ENCODE data around the gene LMAN2.

The LMAN2 gene

GRCh38 chr5:177306674-177307543 is 44.6 kb downstream of the LMAN2 start:
- peak; percentile 8 for DNase-seq (ENCODE audit: low spot score)

GRCh38 chr5:177306103-177306640 is 45.3 kb downstream of the LMAN2 start:
- DNase-seq (ENCODE audit: low spot score): peak; percentile 39

GRCh38 chr5:177304392-177305119 is 46.9 kb downstream of the LMAN2 start:
- DNase-seq (ENCODE audit: low spot score): peak; percentile 61

- DNase-seq (ENCODE audit: low spot score): peak; percentile 17
Observed at GRCh38 chr5:177303925-177304391, 47.5 kb downstream of the LMAN2 start.

GRCh38 chr5:177303121-177303924 is 48.1 kb downstream of the LMAN2 start, which contains the start of the genes PRELID1 and RAB24:
Gene PRELID1 (plus strand): TSS chr5:177303799. CDS start chr5:177303986, 187 bp downstream.
Gene RAB24 (minus strand): TSS chr5:177303719. CDS start chr5:177303288, 431 bp downstream.
- DNase-seq (ENCODE audit: low spot score): peak; percentile 84

GRCh38 chr5:177302354-177303110 is 48.9 kb downstream of the LMAN2 start:
- peak; percentile 22 for DNase-seq (ENCODE audit: low spot score)

- peak; percentile 89 for DNase-seq (ENCODE audit: low spot score)
Observed at GRCh38 chr5:177301503-177302165, 49.8 kb downstream of the LMAN2 start.

GRCh38 chr5:177300951-177301350 is 50.5 kb downstream of the LMAN2 start:
- DNase-seq (ENCODE audit: low spot score): peak; percentile 61

GRCh38 chr5:177300236-177300880 is 51.1 kb downstream of the LMAN2 start:
- peak; percentile 77 for DNase-seq (ENCODE audit: low spot score)

- no peak for DNase-seq (ENCODE audit: low spot score)
Observed at GRCh38 chr5:177299697-177300096, 51.8 kb downstream of the LMAN2 start.

GRCh38 chr5:177297922-177298321 is 53.5 kb downstream of the LMAN2 start:
- DNase-seq (ENCODE audit: low spot score): no peak

- DNase-seq (ENCODE audit: low spot score): no peak
Observed at GRCh38 chr5:177296581-177296980, 54.9 kb downstream of the LMAN2 start.

- no peak for DNase-seq (ENCODE audit: low spot score)
Observed at GRCh38 chr5:177295924-177296323, 55.5 kb downstream of the LMAN2 start.

GRCh38 chr5:177294632-177295031 is 56.8 kb downstream of the LMAN2 start:
- DNase-seq (ENCODE audit: low spot score): no peak

GRCh38 chr5:177293819-177294581 is 57.5 kb downstream of the LMAN2 start:
- DNase-seq (ENCODE audit: low spot score): no peak

GRCh38 chr5:177291735-177292134 is 59.7 kb downstream of the LMAN2 start:
- no peak for DNase-seq (ENCODE audit: low spot score)

GRCh38 chr5:177290816-177291596 is 60.5 kb downstream of the LMAN2 start:
- DNase-seq (ENCODE audit: low spot score): no peak

GRCh38 chr5:177288191-177288590 is 63.3 kb downstream of the LMAN2 start:
- no peak for DNase-seq (ENCODE audit: low spot score)
